ENCODE data around the gene RTRAF. TPM values are rescaled to one million over a fixed set of nuclear protein-coding genes. Genes with fewer than 3 reads are reported as not detected.

The RTRAF gene
- total RNA-seq, 1 donor from 2014 or later: 40.3 TPM

GRCh38 chr14:51996148-51996746 is 6.9 kb downstream of the RTRAF start:
- peak; percentile 59 for DNase-seq

- DNase-seq: no peak
These were observed 9.0 kb downstream of the RTRAF start for GRCh38 chr14:51998348-51998747.

GRCh38 chr14:51999084-51999483 is 9.7 kb downstream of the RTRAF start:
- no peak for DNase-seq

DNA sequence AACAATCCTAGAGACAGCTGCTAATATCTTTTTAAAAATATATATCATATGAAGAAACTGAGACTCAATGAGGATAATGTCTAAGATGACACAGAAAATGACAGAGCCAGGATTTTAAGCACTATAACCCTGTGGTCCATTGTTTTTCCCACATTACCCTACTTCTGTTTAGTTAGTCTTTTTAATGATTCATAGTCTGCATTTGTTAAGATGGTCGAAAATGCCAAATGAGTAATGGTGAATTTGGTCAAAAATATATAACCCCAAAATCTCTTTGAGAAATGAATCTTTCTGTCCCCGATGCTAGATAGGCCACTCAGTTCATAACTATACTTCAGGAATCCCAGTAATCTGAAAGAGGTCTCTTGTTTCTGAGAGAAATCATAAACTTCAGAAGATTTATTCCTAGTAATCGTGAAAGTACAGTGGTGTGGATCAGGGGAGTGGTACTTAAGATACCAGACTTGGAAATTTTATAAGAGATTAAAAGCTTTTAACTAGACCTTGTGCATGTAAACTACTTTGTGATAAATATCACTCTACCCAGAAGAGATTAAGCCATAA is 10.8 kb downstream of the RTRAF start:
- DNase-seq: no peak

GRCh38 chr14:52000696-52001095 is 11.3 kb downstream of the RTRAF start:
- DNase-seq: no peak

DNA sequence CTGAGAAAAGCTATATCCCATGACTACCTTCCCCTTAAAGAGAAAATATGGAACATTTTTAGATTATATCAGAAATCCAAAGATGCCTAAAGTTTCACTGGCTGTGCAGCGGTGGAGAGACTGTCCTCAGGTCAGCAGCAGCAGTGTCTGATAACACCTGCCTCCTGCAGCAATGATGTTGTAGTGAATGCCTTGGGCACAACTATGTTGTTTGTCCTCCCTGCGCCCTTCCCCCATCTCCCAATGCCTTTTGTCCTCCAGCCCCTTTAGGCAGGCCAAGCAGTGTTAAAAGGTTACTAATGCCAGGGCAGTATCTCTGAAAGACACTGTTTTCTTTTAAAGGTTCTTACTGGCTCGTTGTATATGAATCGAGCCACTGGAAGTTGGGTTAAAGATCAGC is 13.2 kb downstream of the RTRAF start:
- no peak for DNase-seq

GRCh38 chr14:52003324-52003723 is 14.0 kb downstream of the RTRAF start:
- no peak for DNase-seq

GRCh38 chr14:52005625-52006024 is 16.3 kb downstream of the RTRAF start:
- no peak for DNase-seq

- DNase-seq: no peak
These were observed 17.0 kb downstream of the RTRAF start for GRCh38 chr14:52006361-52006760.

GRCh38 chr14:52007211-52007610 is 17.9 kb downstream of the RTRAF start:
- no peak for DNase-seq

- no peak for DNase-seq
These were observed 18.3 kb downstream of the RTRAF start for GRCh38 chr14:52007637-52008036.

- DNase-seq: no peak
These were observed 18.8 kb downstream of the RTRAF start for GRCh38 chr14:52008136-52008535.

DNA sequence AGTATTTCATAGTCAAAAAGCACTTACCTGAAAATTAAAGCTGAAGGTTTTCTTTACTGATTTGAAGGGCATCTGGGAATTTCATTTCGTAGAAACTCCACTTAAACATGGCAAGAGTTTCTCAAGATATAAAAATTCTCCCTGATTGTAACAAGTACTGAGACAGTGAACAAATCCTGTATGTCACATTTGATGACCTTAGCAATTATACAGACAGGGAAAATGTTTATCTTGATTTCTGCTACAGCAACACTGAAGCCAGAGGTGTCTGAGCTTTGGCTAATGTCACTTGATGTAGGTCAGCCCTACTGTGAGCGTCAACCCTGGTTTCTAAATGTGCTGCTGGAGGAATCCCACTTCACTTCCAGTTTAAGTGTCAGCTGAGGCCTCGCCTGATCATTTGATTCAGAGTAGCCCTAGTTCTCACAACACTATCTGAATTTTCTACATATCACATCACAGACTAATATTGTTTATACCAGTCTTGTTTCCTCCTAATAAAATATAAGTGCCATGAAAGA is 20.9 kb downstream of the RTRAF start:
- DNase-seq: no peak

GRCh38 chr14:52011523-52011922 is 22.2 kb downstream of the RTRAF start:
- DNase-seq: no peak

DNA sequence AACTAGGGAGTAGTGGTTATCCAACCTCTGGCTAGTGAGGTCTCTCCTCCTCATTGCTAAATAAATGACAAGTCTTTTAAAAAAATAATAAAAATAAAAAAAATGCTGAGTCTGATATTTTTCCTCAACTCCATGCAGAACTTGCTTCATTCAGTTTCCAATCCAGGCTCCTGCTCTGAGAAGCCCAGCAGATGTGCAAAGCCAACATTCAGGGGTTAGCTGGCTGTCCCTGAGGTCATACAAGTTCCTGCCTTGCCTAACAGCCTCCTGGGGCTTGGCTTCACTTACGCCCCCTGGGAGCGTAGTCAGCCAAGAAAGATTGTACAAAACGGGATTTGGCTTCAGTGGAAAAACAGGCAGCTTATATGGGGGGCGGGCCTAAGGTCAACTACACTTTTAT is 23.3 kb downstream of the RTRAF start:
- DNase-seq: no peak

GRCh38 chr14:52013984-52014600 is 24.7 kb downstream of the RTRAF start:
- DNase-seq: no peak

- peak; percentile 52 for DNase-seq
These were observed 25.4 kb downstream of the RTRAF start for GRCh38 chr14:52014601-52015267.

- no peak for DNase-seq
These were observed 26.2 kb downstream of the RTRAF start for GRCh38 chr14:52015411-52016030.

DNA sequence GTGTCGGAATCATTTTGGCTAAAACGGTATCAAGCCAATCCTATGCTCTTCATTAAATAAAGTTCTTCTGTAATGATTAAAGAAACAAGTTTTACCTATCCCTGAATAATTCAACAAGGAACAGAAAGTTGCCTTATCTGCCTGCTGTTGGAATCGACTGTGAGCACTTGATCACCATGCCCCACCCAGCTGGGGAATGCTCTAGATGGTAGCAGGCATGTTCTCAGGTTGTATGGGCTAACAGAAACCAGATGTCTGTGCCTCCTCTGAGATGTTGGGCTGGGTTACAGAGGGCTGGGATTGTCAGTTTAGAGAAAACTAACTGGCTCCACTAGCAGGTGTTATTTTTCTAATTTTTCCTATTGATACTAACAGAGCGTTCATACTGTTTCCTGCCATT is 28.9 kb downstream of the RTRAF start:
- no peak for DNase-seq

GRCh38 chr14:52018970-52019369 is 29.6 kb downstream of the RTRAF start:
- no peak for DNase-seq

DNA sequence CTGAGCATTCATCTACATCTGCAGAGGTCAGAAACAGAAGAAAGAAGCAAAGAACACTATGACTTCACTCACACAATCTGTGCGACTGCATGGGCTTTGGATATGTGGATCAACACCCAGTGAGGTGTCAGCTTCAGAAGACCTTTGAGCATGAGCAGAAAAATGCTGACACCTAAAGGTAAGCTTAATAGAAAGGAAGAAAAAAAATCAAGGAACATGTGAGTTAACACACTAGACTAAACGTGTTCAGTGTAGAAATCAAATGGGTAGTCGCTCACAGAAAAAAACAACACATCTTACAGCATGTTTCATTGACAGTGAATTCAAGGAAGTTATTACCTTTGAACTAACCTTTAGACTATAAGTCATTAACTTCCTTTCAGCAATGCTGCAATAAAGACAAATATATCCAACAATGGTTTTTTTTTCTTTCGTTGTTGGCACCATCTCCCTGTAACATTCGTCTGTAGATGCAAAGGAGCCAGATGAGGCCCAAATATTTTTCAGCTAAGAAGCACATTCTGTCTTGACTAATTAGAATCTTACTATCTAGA is 30.9 kb downstream of the RTRAF start:
- no peak for DNase-seq
